ENCODE data around the gene CACNB4.
"Not testable (repeated sequence)": the region's sequence is repeated elsewhere in the genome, so short reads cannot be mapped to it uniquely, and the experiment has no call there.

CACNB4 gene

DNA sequence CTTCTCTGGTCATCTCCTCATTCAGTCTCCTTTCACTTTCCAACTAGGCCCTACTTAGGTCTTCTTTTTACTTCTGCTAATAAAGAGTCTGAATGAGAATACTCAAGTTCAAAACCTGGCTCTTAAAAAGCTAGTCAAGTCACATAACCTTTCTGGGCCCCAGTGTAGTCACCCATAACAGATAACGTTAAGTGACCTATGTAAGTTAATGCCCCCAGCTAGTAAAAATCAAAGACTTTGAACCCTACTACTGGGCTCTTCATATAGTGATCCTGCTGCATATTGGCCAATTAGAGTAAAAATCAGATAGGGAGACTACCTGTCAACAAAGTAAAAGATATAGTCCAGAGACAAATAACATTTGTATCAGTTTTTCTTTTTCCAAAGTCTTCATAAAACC is 288.4 kb downstream of the CACNB4 start:
- DNase-seq = no peak

DNA sequence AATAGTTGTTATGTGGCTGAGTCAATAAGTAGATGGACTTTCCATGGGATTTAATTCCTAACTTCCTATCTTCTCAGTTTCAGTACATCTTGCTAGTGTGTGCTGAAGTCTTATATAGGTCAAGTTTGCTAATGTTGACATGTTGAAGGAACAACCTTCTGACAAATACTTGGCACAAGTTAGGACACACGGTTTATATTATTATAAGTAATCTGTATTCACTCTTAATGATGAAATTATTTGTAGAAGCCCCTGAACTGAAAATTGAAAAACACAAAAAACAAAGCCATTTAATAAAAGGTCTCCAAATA is 289.8 kb downstream of the CACNB4 start:
- no peak for DNase-seq

DNA sequence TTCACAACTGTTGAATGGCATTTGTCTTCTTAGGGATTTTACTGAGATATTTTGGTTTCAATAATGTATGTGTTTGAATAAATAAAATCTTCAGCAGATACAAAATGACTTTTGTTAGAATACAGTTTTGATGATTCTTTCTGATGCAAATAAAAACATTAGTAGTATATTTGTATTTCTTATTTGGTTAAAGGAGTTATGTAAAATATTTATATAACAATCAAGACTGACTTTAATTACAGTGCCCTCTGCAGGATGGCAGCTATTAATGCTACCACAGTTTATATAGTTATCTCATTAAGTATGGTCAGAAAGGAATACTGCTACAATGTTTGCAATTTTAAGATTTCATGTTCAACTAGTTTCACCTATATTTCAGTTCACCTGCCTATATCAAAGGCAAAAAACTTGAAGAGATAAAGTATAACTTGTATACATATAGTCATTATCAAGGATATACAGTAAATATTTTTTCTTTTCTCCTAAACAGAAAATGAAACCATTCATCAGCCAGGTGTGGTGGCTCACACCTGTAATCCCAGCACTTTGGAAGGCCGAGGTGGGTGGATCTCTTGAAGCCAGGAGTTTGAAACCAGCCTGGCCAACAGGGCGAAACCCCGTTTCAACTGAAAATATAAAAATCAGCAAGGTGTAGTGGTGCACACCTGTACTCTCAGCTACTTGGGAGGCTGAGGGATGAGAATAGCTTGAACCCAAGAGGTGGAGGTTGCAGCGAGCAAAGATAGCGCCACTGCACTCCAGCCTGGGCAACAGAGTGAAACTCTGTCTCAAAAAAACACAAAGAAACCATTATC is 290.4 kb downstream of the CACNB4 start:
- no peak for DNase-seq

DNA sequence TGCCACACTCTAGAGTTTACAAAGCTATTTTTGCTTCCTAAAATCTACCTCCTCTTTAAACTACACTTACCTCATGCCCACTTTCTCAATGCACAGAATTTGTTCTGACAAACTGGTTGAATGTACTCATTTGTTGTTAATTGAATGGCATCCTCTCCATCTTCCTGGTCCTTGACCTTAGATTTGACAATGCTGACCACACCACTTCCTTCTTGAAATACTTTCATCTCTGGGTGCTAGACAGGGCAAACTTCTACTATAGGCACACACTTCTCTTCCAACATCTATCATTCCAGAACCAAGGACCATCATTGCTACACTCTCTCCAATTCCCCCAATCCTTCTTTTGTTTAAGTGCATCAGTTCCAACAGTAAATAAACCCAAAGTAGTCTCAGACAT is 292.9 kb downstream of the CACNB4 start:
- no peak for DNase-seq

DNA sequence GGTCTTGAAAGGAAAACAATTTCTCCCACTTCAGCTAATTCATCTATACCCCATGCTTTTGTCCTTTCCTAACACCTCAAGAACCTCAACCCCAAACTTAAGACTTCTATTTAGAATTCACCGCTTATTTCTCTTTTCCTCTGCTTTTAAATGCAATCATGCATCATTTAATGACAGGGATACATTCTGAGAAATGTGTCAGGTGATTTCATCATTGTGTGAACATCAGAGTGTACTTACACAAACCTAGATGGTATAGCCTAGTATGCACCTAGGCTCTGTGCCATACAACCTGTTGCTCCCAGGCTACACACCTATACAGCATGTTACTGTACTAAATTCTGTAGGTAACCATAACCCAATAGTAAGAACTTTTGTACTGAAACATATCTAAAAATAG is 293.5 kb downstream of the CACNB4 start:
- DNase-seq = no peak

DNA sequence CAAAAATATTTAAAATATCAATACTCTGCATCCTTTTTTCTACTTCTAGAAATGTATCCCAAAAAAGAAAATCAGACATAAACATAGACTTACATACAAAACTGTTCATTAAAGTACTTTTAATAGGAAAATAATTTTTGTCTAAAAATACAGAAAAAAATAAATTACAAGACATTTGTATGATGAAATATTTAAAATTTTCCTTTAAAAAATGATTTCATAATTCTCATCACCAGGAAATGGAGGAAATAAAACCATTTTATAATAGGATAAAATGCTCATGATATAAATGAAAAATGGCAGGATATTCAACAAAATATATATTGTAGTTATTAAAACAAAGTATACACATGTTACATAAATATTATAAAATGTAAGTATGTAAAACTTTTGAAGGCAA is 295.0 kb downstream of the CACNB4 start:
- DNase-seq = no peak

DNA sequence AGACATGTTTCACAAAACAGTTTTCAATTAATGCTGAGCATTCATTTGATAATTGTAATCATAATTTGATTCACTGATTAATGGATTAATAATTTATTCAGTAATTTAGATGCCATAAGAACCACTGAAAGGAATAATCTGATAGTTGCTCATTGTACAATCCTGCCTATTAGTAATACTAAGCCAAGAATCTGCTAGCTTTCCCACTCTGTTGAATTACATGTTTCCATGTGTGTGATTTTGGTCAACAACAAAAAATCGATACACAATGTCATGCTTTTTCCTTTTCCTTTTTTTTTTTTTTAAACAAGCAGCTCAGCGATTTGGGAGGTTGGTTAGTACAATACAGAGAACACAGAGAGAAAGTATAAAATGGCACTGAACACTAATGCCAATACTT is 296.5 kb downstream of the CACNB4 start:
- no peak for DNase-seq

DNA sequence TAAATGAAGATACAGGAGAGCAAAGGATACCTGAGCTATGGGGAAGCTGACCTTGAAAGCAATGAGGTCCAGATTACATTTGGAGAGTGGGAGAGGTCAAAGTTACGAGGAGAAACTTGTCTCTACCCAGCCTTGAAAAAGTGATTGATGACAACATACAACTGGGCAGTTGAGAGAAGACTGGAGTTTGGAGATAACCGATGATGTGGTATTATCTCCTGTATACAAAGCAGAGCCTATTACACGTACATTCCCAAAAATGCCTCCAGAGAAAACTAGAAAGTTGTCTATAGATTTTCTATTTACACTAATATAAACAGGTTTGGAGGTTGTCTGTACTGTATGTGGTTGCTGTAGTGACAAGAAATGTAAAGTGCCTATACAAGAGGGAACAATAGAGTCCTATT is 299.0 kb downstream of the CACNB4 start:
- no peak for DNase-seq

DNA sequence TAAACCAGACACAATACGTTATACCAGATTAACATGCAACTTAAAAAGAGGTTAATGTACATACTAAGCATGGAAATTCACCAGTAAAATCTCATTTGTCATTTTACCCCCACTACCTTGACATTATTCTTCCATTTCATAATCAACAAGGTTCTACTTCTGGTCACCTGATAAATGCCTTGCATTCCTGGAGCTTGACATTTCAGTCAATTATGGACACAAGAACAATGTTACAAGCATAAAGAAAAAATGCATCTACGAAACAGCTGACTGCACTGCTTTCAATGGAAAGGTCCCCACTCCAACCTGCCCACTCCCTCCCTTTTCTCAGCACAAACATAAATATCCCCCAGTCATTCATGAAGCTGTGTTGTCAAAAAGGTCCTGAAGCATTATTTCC is 302.1 kb downstream of the CACNB4 start:
- no peak for DNase-seq

DNA sequence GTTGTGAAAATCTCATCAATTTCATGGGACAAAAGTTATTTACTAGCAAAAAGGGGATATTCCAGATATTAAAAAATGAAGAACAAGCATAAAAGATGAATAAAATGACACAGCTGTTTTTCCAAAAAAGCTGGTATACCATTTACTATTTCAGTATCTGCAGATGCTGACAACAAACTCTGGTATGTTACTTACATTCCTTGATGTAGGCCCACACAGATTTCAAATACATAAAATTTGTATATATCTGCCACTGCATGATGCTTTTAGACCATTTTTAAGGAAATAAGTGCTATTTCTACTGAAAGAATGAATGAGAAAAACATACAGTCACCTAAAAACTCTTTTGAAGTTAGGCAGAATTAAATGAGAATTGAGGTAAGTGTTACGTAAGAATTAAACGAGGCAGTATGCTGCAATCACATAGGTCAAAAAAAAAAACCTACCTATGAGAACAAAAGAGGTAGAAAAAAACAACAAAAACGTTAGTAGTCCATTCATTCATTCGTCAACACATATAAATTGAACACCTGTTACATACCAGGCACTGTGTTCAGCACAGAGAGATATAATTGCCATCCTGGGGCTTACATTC is 303.1 kb downstream of the CACNB4 start:
- DNase-seq = no peak

DNA sequence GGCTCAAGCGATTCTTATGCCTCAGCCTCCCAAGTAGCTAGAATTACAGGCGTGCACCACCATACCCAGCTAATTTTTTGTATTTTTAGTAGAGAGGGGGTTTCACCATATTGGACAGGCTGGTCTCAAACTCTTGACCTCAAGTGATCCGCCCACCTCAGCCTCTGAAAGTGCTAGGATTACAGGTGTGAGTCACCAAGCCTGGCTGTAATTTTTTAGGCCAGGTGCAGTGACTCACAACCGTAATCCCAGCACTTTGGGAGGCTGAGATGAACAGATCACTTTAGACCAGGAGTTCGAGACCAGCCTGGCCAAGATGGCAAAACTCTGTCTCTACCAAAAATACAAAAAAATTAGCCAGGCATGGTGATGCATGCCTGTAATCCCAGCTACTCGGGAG is 304.4 kb downstream of the CACNB4 start:
- not testable (repeated sequence) for DNase-seq

DNA sequence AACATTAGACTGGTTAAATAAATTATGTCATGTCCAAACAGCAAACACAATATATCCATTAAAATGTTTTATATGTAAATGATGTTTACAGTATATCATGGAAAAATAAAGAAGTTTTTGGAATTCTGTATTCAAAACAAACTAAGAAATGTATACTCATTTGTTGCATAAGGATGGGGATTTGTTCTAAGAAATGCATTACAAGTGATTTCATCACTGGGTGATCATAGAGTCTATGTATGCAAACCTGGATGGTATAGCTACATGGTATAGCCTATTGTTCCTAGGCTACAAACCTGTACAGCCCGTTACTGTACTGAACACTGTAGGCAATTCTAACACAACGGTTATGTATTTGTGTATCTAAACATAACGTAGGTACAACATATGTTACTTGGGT is 305.7 kb downstream of the CACNB4 start:
- DNase-seq = no peak

DNA sequence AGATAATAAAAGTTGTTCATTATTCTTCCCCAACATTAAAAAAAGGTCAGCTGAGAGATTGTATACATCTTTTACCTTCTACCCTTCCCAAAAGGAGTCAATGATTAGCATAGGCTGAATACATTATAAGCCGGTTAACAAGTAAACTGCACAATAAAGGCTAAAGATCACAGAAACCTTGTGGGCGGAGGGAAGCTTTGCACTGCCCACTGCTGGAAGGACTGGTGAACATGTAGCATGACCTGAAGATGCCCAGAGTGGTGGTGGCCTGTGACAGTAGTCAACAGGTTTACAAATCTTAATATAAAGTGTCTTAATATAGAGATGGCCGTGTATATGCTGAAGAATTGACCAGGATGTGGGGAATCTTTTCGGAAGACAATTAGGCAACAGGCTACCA is 306.3 kb downstream of the CACNB4 start:
- no peak for DNase-seq

DNA sequence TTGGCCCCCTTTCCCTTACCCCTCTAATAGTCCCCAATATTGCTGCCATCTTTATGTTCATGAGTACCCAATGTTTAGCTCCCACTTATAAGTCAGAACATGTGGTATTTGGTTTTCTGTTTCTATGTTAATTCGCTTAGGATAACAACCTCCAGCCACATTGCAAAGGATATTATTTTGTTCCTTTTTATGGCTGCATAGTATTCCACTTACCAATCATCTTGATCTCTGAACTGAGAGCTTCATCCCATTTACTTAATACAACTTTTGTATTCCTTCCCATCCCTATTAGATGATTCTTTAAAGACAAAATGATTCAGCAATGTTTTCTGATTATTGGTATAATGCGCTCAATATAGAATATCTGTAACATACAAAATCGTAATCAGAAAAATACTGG is 307.3 kb downstream of the CACNB4 start:
- DNase-seq = no peak

DNA sequence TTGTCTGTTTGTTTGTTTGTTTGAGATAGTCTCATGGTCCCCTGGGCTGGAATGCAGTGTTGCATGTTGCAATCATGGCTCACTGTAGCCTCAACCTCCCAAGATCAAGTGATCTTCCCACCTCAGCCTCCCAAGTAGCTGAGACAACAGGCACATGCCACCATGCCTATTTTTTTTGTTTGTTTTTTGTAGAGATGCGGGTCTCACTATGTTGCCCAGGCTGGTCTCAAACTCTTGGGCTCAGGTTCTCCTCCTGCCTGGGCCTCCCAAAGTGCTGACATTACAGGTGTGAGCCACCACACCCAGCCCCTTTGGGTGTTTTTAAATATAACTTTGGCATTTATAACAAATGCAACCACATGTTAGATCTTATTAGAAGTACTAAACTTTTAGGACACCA is 308.2 kb downstream of the CACNB4 start:
- DNase-seq = no peak

DNA sequence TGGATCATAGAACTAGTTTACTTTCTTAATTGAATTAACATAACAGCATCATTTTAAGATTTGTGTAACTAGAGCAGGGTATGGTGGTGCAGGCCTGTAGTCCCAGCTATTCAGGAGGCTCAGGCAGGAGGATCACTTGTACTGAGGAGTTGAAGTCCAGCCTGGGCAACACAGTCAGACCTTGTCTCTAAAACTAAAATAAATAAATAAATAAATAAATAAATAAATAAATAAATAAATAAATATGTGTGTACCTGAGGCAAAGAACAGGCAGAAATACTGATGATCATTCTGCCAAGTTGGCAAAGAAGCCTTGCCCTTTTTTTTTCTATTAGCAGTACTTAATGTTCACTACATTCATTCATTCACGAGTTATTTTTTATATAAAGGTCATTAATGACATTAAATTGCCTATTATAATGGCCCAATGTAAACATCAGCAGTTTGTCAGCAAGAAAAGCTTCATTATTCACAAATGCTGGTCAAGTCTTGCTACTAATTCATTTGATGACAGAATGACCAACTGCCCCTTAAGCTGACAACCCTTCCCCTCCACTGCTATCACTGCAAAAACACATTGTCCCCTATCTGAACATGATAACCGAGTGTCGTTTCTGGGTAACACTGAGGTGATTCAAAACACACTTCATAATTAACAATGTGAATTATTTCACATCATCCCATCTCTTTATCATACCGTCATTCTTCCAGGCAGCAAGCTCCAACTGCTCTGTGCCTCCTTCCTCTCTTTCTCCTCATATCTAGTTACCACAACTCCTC is 309.6 kb downstream of the CACNB4 start:
- DNase-seq = no peak

DNA sequence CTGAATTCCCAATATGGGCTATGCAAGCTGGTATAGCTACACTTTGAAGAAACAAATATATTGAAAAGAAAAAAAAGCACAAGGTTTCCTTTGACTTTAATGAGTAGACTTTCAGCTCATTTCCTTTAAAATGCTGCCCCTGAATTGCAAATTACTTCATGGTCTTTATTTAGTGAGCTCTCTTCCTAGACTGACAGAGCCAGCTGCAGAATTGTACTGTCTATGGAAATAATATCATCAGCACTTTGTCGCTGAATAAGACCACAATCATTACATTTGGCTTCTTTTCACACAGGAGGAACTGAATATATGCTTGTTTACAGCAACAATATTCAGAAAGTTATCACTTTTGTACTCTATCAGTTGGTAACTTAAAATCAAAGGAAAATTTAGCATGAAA is 312.4 kb downstream of the CACNB4 start:
- DNase-seq = no peak

DNA sequence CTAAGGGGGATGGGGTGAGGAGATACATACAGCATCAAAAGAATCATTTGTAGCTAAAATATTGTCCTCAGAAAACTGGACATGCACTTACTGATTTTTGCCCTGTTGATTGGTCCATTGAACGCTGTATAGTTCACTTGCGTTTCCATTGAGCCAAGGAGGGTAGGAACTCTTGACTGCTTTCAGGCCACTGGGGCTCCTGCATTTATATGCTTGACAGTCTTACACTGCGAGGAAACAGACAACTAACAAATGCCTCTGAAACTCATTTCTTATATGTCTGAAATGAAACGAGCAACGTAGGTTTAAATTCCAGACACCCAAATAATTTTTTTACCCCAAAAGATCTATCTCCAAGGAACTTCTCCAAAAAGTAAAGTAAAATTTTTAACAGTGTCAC is 312.8 kb downstream of the CACNB4 start:
- DNase-seq = no peak

DNA sequence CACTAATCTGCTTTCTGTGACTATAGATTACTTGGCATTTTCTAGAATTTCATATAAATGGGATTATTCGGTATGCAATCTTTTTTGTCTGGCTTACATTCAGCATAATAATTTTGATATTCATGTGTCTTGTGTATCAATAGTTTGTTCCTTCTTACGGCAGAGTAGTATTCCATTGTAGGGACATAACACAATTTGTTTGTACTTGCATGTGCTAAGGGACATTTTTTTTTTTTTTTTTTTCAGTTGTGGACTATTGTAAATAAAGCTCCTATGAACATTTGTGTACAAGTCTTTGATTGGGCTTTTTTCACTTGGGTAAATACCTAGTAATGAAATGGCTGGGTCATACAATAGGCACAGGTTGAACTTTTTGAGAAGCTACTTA is 315.7 kb downstream of the CACNB4 start:
- DNase-seq = no peak
